Skin epidermis (tissue), 12 donors: ENCODE data around the gene CFAP99.

Experiments used
- H3K27ac ChIP-seq, 21 experiments: fragments of 200-600 bp; sonication (generic) in 11 of 21; one replicate each; pipeline ENCODE4 v1.5.0; 2020; ENCODE audit warnings: mild to moderate bottlenecking in 3 of 21, inconsistent platforms in 2 of 21, moderate library complexity in 2 of 21
- H3K4me3 ChIP-seq, 7 experiments: fragments of 200-600 bp; sonication (generic) in 2 of 7; one replicate each; pipeline ENCODE4 v1.5.0; 2020; ENCODE audit warnings: inconsistent platforms in 2 of 7, mild to moderate bottlenecking in 2 of 7, moderate library complexity in 1 of 7

CFAP99 gene

DNA sequence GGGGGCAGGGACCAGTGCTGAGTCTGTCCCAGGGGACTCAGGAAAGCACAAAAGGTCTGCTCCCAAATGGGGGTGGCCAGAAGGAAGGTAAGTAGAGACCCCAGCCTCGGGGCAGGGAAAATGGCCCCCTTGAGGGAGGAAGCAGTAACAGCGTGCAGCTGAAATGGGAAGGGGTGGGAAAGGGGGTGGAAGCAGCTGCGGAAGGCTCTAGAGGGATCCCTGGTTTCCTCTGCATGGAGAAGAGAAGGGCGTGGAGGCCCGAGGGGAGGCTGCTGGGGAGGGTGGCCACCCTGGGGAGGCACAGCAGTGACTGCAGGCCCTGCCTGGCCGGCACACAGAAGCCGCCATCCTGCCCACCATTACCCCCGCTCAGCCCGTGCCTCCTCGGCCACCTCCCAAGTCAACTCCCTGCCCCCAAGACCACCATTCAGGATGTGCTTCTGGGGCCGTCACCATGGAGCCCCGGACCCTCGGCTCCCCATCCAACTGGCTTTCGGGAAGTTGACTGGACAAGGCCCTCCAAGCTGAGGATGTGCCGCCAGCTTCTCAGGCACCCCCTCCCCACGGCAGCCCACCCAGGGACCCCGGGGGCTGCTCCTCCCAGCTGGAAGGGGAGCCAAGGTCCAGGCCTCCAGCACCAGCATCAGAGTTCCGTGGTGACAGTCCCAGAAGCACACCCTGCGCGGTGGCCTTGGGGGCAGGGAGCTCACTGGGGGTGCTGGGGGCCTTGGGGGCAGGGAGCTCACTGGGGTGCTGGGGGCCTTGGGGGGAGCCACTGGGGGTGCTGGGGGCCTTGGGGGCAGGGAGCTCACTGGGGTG is 23.6 kb downstream of the CFAP99 start:
- no peak overlapping the region for H3K27ac ChIP-seq

DNA sequence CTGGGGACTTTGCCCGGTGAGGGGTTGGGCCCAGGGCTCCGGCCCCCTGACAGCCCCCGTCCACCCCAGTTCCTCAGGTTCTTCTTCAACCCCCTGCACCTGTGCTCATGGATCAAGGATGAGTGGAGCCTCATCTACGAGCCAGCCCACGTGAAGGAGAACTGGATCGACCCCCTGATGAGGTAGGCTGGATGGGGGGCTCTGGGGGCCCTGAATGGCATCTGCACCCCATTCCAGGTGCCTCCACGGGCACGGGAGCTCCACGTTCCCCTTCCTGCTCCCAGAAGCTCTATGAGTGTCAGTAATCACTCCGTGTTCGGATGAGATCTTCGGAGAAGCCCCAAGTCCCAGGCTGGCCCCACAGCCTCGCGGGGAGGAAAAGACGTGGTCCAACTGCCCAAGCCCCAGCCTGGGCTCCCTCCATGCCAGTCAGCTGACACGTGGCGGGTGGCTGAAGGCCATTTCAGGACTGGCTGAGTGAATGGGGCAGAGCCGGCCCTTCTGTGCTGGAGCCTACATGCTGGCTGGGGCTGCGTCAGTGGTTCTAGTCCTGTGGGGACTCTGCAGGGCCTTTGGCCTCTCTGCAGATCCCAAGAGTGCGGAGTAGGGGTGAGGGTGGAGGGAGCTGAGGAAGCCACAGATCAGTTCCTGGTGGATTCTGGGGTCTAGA is 24.4 kb downstream of the CFAP99 start:
- Histone ChIP-seq H3K4me3 (no peak overlapping the region), H3K27ac (no peak overlapping the region)

More for the DNA sequence above, 23.6 kb downstream of the CFAP99 start:
- H3K4me3 ChIP-seq, result no peak overlapping the region

DNA sequence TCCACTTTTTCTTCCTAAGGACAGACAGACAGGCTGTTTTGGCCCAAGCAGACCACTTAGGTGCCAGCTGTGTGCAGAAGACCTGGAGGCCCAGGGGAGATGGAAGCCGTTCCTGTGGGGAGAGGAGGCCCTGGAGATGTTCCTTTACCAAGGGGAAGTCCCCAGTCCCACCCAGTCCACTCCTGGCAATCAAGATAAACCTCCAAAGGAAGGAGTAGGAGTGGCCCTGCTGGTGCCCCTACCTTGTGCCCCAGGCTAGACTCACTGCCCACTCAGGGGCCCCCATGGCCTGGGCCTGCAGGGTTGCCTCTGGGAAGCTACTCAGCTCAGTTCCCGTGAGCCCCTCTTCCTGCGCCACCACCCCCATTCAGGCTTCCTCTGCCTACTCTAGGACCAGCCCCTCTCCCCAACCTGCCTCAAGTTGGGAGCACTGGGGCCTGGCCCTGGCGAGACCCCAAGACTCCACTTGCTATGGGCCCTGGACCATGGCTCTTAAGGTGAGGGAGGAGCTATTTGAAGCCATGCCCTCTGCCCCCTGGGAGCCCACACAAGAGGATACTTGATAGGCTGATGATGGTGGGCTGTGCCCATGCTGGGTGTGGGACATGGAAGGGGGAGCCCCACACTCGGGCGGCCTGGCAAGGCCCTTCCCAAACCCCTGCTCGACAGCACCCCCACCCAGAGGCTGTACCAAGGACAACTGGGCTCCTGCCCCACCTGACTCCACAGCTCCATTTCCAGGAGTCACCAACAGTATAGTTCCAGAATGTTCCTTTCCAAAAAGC is 25.4 kb downstream of the CFAP99 start:
- H3K4me3 ChIP-seq, result no peak overlapping the region
- no peak overlapping the region for H3K27ac ChIP-seq

DNA sequence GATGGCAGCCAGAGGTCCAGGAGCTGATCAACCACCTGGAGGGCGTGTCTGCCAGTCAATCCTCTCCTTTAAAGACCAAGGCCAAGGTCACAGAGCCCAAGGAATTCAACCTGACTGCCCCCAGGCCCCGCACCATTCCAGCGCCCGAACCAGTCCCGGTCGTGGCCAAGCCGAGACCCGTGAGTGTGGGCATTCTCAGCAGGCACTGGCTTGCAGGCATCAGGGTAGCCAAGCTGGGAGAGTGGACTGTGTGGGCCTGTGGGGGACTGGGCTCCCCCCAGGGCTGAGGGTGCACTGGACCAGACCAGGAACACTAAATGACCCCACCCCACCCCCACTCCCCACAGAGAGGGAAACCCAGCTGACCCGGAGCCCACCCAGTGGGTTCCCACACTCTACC is 26.4 kb downstream of the CFAP99 start:
- Histone ChIP-seq H3K27ac (no peak overlapping the region), H3K4me3 (no peak overlapping the region)

DNA sequence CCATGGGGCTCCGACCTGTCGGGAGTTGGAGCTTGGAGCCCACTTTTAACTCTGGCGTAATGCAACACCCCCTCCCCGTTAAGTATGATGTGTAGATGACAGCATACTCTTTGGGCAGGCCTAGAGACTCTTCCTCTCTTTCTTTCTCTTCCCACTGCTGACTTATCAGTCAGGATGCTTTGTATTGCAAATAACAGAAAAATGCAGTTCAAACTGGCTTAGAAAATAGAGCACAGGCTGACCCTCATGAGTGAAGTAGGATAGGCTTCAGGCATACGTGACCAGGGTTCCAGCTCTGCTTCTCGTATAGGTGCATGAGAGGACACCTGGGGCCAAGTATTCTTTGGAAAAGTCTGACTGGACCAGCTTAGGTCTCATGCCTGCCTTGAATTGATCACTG is 26.8 kb downstream of the CFAP99 start:
- Histone ChIP-seq H3K27ac (no peak overlapping the region), H3K4me3 (no peak overlapping the region)

DNA sequence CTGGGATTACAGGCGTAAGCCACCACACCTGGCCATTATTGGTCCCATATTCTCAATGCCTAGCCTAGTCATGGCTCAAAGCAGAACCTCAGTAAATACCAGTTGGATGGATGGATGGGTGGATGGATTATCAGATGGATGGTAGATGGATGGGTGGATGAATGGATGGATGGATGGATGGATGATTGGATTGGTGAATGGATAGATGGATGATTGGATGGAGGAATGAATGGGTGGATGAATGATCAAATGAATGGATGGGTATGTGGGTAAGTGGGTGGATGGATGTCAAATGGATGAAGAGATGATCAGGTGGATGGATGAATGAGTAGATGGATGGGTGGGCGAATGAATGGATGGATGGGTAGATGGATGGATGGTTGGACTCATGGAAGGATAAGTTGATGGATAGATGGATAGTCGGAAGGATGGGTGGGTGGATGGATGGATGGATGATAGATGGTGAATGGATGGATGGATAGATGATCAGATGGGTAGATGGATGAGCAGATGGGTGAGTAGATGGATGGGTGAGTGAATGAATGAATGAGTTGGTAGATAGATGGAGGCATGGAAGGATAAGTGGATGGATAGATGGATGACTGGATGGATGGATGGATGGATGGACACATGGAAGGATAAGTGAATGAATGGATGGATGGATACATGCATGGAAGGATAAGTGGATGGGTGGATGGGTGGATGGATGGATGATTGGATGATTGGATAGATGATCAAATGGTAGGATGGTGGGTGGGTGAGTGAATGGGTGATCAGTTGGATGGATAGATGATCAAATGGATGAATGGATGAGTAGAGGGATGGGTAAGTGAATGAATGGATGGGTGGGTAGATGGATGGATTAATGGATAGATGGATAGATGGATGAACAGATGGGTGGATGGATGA is 28.2 kb downstream of the CFAP99 start:
- no peak overlapping the region for H3K4me3 ChIP-seq
- no peak overlapping the region for H3K27ac ChIP-seq

DNA sequence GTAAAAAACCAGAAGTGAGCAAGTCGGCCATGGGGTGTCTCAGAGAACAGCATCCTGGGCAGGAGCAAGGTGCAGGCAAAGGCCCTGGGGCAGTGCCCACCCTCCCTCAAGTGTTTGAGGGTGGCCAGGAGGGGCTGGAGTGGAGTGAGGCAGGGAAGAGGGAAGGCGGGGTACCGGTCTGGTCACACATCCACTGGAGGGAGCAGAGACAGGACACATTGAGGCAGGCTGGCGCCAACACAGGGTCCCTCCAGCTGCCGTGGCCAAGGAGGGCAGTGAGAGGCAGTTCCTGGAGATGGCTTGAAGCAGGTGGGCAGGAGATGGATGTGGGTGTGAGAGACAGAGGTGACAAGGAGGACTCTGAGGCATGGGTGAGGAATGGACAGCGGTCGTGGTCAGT is 29.8 kb downstream of the CFAP99 start:
- no peak overlapping the region for H3K27ac ChIP-seq
- H3K4me3 ChIP-seq, result no peak overlapping the region

DNA sequence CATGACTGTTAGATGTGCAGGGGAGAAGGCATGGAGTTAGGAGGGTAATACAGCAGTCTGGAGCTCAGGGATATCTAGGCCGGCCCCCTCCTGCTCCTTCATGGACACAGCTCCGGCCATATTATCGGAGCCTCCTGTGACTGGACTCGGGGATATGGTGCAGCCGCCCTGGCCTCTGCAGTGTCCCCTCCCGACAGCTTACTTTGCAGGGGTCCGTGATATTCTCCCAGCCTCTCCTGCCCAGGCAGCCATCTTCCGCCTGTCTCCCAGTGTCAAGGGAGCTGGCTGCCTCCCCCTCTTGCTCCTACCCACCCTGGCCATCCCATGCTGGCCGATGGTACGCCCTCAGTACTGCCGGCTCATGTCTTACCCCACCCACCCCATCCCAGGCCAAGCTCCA is 30.3 kb downstream of the CFAP99 start:
- Histone ChIP-seq H3K4me3 (no peak overlapping the region), H3K27ac (no peak overlapping the region)

DNA sequence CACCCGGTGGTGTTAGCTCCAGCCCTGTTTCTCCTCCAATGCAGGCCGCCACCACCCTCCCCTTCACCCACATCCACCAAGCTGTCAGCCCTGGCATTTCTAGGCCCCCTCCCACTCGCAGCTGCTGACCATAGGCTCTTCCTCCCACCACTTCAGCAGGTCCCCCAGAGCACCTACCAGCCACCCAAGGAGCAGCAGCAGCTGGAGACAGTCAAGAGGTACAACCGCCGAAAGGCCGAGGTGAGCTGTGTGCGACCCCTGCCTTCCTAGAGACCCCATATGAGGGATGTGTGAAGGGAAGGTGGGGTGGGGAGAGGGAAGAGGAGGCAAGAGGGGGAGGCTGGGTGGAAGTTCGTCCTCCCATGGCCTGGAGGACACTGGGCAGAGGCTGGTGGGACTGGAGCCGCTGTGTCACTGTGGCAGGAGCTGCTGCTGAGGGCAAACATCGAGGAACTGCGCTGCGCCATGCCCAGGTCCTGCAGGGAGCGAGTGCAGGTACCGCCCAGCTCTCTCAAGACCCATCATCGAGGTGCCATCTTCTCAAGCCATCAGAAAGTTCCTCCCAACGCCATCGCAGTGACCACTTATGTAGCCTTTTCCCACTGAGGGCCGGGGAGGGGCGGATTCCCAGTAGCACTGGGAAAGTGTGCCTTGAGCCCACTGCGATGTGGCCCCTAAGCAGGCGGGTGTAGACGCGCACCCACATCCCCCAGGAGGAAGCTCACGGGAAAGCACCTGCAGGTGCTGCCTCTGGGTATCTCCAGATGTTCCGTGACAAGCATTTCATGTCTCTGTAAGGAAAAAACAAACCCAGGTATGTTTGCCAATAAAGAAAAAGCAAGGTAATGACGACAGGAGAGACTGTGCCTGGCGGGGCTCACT is 31.0 kb downstream of the CFAP99 start:
- Histone ChIP-seq H3K4me3 (no peak overlapping the region), H3K27ac (no peak overlapping the region)

DNA sequence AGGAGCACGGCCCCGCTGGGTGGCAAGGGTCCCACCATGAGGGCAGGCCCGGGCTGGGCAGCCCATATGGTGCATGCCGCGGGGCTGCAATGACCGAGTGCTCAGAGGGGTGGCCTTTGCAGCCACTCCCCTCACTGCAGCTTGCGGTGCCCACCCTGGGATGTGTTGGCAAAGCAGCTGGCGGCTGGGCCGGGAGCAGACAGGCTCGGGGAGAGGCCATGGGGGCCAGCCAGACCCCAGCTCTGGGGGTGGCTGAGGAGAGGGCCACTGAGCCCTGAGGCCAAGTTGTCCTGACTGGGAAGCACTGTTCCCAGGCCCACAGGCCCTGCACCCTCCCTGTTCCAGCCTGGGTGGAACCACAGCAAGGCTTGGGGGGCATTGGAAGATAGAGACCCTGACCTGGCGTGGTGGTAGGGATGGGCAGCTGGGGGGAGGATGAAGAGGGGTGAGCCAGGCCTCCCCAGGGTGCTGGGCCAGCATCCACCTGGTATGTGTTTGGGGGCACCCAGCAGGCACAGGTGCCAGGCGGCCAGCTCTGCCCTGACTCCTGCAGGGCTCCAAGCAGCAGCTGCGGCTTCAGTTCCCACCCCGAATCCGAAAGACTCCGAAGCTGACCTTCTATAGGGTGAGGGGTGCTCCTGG is 31.8 kb downstream of the CFAP99 start:
- Histone ChIP-seq H3K4me3 (no peak overlapping the region), H3K27ac (no peak overlapping the region)

DNA sequence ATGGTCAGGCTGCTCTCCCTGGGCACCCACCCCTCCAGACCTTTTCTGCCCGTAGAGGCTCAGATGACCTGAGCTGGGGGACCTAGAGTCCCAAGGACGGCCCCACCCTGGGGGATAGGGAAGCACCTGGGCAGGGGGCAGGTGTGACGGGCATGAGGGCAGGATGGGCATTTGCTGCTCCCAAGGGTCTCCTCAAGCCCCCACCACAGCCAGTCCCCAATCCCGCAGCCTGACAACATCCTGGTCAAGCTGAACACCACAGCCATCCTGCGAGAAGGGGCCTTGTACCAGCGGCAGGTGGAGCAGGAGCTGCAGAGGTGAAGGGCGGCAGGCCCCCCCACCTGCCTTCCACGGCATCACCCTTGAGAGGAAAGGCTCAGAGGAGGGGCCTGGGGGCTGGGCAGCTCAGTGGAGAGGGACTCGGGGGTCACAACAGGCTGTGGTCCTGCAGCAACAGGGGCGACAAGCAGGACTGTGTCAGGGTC is 32.3 kb downstream of the CFAP99 start:
- Histone ChIP-seq H3K4me3 (no peak overlapping the region), H3K27ac (no peak overlapping the region)

DNA sequence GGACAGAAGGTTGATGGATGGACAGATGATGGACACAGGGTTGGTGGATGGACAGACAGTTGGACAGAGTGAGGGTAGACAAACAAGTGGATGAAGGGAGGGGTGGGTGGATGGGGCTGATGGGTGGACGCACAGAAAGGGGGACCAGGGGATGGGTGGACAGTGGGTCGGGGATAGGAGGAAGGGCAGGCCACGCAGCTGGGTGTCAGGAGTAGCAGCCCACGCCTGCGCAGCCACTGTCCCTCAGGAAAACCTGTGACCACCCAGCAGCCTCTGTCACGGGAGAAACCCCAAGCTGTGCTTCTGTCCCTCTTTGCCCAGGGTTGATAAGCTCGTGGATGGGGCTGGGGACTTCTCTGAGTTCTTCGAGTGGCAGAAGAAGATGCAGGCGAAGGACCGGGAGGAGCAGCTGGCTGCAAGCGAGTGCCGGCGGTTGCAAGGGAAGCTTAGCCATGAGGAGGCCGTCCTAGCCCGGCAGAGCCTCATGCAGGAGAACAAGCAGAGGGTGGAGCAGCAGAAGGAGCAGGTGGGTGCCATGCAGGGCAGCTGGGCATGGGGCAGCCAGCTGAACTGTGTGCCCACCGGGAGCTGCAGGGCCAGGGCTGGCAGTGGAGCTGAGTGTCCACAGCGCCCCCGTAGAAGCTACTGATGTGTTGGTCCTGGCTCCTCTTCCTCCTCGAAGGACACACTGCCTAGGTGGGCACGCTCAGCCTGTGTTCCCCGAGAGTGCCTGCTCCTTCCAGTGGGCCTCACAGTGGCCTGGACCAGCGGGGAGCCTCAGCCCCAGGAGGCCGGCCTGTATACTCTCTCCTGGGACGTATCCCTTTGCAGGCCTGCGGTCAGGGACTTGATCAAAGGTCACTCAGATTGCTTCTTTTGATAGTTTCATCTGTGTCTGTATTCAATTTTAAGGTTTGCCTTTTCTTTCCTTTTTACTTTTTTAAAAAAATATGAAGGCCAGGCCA is 33.3 kb downstream of the CFAP99 start:
- no peak overlapping the region for H3K4me3 ChIP-seq
- H3K27ac ChIP-seq, result no peak overlapping the region

DNA sequence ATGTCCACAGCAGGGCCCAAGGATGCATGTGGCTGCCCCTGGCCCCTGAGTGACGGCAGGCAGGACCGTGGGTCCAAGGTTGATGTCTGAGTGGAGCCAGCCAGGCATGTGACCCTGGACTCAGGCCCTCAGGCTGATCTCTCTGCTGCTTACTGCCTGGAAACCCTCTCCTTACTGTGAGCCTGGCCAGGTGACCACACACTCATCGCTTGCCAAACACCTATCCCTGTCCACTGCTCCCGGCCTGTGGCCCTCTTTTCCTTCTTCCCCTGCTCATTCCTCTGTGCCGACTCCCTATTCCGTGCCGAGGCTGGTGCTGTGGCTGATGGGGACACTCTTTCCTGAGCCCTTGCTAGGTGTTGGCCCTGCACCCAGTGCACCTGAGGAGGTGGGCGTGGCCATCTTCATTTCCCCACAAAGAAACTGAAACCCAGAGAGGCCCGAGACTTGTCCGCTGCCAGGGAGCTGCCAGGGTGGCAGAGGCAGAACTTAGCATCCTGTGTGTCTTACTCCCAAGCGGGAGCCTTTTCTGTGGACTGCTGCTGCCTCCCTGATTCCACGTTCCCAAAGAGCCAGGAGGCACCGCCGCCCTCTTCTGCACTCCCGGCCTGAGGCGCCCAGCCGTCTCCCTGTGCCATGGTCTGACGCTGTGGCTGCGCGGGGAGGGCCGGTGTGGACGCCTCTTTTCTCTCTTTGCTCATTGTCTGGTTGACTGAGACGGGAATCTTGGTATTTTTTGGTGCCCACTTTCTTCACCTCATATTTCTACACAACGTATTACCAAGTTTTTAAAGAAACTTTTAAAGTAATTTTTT is 38.9 kb downstream of the CFAP99 start:
- Histone ChIP-seq H3K27ac (no peak overlapping the region), H3K4me3 (no peak overlapping the region)

DNA sequence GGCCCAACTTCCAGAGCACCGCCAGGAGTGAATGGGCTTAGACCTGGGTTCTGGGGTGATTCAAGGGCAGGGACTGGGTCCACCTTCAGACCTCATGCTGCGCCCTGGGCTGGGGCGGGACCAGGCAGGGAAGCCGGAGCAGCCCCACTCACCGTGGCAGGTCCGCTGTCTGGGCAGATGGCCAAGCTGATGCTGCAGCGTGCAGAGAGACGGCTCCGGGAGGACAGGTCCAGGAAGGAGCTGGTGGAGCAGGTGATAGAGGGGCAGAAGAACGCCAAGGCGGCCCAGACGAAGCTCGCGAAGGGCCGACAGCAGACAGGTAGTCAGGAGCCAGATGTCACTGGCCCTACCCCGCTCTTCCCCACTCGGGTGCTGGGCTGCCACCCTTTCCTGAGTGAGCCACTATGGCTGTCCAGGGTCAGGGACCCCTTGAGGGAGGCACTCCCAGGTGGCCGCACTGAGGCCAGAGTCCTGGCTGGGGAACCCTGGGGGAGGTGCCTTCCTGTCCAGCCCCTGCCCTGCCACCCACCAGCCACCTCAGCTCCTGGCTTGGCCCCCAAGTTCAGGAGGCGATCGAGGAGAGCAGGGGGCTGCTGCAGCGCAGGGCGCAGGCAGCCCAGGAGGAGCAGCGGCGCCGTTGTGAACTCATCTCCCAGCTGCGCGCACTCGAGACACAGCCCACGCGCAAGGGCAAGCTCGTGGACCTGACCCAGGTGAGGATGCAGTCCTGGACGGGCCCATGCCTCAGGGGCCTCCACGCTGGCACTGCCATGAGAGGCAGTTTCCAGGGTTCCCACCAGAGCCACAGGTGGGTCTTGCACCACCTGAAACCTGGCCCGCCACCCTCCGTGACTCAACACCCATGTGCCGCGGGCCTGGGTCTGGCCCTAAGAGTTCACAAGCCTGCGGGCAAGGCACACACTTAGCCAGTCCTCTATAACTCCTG is 40.1 kb downstream of the CFAP99 start:
- no peak overlapping the region for H3K4me3 ChIP-seq
- no peak overlapping the region for H3K27ac ChIP-seq
